ENCODE data around the gene PTPRG.

Gene PTPRG

DNA sequence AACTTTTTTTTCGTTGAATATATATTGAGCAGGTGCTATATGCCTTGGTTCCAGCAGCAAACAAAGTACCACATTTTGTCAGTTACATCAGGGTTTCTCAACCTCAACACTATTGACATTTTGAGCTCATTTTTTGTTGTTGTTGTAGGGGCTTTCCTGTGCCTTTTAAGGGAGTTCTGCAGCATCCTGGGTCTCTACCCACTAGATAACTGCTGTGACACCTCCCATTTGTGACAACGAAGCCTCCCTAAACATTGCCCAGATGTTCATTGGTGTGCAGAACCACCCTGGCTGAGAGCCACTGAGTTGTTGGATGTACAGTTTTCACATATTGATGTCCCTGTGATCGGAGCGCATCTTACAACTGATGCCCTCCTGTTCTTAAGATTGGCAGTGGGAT lies 382.6 kb downstream of the PTPRG start:
- no peak for DNase-seq

DNA sequence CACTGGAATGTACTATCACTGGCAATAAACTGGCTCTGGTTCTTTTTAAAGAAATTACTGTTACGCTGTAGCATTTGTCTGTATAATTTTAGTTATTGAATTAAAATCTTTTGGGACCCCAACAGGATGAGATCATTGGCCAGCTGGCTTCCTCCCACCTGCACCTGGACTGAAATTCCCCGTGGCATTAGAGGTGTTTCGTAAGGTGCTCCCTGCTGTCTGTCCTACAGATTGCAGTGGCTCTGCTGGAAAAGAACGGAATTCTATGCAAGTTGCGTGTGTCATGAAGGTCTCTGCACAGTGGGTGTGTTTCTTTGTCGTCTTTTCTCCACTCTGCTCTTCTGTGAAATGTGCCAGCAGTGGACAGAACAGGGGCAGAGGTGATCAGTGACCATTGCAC lies 383.4 kb downstream of the PTPRG start:
- DNase-seq = no peak

DNA sequence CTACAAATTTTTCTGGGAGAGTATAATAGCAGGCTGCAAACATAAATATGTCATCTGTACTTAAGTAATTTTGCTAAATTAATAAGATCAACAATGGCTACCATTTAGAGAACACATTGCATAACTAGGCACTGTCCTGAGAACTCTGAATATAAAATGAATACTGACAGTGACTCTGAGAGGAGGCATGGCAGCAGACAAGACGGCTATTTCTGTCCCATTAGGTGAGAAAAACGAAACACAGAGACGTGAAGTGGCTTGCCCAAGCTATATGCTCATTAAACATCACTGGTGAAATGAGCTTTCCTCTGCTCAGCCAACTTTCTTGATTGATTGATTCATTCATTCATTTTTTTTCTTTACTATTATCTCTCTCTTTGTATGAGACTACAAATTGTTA lies 384.3 kb downstream of the PTPRG start:
- DNase-seq = no peak

DNA sequence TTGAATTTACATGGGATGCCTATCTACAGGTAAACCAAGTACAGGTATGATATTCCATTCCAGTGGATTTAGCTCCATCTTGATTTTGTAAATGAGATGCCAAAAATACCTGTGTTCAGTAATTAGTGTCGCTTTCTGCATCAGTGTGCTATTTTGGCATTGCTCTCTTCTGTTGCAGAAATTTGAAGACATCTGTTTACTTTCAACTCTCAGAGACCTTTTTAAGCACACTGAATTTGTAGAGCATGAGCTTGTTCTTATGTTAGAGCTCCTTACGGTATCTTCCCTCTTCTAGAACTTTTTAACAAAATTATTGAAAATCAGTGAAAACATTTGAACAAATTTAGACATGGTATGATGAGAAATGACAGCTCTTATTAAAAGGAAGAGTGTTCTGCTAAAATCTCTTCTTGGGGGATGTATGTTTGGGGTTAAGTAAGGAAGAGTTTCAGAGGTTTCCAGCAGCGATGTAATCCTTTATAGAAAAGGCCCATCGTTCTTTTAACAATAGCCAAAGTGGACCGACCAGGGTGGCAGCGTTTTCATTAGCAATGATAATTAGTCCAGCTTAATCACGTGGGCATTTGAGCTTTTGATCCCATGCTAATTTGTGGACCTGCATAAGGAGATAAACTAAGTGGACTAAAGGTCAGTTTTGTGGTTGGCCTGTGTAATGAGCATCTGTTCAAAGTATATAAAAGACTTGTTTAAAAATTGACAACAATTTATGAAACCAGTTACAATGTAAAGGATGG lies 385.4 kb downstream of the PTPRG start:
- no peak for DNase-seq

DNA sequence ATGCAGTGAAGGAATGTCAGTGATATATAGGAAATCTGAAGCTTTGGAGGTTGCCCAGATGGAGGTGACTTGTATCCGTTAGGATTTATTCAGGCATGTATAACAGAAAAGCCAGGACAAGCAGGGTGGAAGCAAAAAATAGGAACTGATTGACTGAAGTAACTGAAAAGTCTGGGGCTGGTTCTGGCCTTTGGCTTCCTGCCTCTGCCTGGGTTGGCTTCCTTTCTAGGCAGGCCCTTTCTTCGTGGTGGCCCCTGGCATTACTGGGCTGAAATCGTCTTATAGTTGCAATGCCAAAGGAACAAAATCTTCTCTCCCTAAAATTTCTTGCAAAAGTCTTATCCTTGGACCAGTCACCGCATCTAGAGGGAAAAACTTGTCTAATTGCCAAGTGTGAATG lies 386.1 kb downstream of the PTPRG start:
- DNase-seq = no peak

DNA sequence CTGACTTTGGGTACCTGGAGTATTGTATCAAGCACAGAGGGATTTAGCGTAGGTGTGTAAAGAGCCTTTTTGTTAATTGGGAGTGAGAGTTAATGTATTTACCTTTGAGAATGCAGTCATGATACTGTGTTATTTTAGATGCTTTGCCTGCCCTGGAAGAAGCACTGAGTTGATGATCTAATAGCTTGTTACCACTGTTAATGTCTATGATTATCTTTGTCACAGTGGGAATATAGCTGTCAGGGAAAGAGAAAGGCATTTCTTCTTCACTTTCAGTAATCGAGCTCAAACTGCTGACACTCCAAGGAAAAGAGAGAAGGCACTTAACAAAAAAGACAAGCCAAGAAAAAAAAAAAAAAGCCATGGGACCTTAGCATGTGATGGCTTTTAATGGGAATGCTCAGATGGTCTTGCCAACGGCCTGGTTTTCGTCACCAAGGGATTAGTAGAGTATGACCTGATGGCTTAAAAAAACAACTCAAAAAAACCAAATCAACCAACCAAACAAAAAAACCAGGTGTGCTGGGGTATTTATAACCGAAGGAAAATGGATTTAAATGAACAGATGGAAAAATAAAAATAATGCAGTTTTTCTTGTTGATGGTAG lies 387.4 kb downstream of the PTPRG start:
- DNase-seq = no peak

DNA sequence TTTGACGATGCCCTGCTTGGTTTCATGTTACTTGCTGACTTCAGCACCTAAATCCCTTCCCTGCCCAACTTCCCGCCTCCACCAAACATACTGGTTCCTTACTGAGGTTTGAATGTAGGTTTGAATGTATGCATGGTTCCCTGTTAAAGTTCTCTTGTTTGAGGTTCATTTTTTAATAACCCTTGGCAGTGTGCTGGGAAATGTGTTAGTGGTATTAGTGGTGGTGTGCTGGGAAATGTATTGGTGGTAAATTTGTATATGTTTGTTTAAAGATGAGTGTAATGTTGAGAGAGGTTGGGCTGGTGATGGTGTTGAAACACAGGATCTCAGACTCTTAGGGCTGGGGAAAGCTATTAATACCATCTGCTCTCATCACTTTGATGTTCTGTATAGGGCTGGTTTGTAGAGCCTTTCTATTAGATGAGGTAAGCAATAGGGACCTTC lies 392.7 kb downstream of the PTPRG start:
- DNase-seq = no peak

DNA sequence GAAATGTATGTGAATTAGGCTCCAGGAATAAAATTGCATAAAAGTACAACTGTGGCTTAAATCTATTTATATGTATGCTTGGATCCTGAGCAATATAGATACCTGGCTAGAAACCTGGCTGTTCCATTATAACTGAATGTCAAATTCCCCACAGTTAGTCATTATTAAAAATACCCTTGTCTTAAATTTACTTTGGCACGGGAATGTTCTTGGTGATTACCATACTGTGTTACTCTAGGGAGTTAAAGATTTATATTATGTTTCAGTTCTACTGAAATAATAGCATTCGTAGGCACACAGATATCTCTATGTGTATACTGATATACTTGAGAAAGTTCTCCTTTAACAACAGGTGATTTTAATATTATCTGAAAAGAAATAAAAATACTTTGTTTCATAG lies 394.1 kb downstream of the PTPRG start:
- DNase-seq = no peak

DNA sequence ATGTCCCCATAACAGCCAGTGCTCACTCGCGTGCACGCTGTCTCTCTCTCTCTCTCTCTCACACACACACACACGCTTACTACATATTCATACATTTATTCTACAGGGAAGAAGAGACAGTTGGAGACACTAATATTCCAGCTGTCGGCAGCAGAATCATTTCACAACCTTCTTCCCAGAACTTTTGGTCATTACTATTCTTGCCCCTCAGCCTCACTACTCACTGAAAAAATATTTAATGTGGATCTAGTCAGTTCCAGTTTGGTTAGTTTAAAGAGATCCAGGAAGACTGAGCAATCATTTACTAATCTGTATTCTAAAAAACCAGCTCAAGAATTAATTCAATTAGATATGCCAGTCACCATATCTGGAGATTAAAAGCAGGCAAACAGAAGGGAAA lies 394.9 kb downstream of the PTPRG start:
- no peak for DNase-seq

DNA sequence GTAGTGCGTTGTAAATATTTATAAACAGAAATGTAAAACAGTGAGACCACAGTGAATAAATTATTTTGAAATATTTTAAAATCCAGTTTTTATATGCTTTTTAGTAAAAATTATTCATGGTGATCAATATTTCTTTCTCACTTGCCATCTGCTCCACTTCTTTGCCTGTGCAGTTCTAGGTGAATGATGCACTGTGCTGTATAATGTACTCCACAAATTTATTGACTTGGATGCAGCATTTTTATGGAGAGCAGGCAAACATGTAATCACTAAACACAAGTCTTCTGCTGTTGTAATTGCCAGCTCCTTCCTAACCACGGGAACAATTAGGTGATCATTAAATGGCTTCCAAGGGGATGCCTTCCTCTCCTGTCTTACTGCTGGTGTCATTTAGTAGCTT lies 395.9 kb downstream of the PTPRG start:
- no peak for DNase-seq

DNA sequence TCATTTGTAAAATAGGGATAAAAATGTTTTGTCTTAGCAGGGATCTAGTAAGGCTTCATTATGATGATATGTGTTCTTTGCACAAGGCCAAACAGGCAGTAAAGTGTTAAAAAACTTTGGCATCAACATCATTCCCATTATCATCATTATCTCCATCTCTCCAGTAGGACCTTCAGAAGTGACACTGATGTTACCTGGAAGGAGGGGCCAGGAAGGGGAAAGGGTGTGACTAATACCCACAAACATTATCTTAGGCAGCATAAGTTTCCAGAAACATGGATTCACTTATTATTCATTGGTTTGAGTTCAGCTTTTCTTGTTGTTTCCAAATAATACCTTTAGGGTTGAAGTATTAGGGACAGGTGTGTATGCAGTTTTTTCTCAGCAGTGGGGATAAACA lies 399.6 kb downstream of the PTPRG start:
- DNase-seq = no peak

DNA sequence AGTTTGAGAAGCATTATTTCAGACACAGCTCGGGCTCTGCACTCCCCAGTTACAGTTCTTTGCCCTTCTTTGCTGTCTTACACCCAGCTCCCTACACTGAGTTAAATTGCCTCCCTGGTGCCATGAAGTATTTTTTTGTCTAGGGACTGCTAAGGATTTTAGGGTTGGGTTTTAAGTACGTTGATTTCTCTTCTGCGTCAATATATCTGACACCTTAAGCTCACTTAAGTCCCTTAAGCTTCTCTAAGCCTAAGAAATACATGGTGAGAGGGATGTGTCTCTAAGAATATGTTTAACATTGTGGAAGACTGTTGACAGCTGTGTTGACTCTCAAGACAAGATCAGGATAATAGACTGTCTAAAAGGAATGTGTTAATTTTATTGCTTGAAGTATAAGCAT lies 400.5 kb downstream of the PTPRG start:
- DNase-seq = no peak

DNA sequence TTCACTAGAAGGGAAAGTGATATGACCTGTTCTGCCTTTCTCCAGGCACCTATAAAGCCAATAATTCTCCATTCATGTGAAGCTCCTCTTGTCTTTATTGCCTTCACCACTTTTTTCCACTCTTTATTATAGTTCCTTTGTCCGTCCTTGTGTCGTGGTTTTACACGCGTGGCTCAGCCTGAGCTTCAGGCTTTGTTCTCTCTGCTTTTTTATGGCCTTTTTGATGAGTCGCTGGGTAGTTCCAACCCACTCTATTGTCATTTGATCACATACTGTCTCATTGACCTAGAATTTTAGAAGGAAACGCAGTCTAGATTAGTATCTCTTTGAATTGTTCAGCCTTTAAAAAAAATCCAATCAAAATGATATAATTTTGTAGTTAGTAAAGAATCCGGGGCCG lies 403.2 kb downstream of the PTPRG start:
- DNase-seq = no peak

DNA sequence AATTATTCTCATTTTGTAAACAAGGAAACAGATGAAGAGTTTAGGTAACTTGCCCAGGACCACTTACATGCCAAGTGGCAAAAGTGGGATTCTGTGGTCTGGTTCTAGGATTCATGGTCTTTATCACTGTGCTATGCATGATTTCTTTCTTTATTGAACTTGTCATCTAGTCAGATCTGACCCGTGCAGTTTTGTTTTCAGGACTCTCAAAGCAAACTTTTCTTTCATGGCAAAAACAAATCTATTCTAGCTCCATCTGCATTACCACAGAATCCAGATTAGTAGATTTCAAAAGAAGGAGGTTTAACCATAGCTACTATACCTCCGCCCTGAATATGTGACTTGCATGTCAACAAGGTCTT lies 404.4 kb downstream of the PTPRG start:
- no peak for DNase-seq

DNA sequence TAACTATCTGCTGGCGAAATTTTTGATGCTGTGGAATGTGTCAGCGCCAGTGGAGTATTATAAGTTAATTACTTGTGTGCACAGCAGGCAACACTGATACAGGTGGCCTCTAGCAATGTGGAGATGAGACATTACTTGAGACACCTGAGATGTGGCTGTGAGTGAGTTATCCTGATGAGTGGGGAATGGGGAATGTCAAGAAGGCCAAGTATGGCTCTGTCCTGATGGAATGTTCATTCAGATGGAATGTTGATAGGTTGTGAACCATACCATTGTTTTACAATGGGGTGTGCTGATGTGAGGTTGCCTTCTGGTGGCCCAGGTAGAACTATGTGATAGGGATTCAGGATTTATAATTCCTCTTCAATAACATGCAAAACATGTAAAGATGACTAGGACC lies 404.8 kb downstream of the PTPRG start:
- DNase-seq = no peak

DNA sequence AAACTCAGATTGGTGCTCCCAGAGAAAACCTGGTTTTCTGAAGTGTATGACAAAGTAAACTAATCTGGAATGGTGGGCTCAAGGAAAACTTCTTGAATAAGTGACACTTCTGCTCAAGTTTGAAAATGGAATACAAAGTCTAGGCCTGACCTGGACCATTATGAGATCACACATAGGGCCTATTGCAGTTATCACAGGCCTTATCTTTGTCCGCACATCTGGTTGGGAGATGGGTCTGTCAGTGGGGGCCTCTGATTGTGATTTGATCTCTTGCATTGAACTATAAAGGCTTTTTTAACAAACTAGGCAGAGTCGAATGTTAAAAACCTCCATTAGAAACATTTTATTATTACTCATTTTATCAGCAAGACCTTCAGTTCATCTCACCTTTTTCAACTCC lies 405.6 kb downstream of the PTPRG start:
- DNase-seq = no peak

DNA sequence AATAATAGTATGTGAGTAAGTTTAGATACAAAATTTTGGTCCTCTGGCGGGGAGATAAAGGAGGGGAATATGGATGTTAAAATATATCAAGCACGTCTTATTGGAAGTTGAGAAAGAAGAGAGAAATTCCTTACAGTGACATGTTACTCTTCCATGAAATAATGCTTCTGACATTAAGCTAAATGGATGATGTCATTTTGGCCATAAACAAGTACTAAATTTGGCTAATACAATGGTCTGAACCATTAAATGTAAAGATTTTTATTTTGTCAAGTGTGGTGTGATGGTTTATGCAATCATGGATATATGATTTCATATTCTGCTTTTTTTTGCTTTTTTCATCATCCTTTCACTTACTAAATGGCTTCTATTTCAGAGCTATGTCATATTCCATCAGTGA lies 406.6 kb downstream of the PTPRG start:
- no peak for DNase-seq

DNA sequence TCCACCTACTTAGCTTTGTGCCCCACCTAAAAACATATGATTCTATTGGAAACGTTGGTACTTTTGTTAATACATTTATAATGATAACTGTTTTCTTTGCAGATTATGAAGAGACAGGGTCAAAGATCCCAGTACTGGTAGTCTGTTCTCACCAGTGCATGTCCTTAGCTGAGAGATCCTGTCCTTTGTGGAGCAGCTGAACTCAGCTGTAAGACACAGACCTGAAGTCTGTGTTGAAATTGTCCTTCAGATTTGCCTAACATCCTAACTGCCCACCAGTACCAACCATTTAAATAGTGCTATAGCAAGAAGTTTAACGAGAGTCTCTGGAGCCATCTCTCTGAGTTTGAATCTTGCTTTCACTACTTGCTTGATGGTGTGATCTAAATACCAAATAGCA lies 413.3 kb downstream of the PTPRG start:
- no peak for DNase-seq

DNA sequence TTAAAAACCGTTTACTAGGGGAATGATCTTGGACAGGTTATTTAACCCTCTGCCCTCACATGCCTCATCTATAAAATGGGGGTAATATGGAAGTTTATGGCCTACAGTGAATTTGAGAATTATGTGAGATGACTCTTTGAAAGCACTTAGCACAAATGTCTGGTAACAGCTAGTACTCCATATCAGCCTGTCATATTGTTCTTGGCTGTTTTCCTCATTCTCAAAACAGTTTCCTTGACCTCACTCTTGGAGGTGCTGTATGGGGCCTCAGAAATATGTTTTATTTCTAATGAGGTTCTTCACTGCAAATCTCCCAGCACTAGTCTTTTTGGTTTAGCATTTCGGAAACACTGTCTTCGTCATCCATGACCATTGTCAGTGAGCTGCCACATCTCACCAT lies 413.8 kb downstream of the PTPRG start:
- no peak for DNase-seq

DNA sequence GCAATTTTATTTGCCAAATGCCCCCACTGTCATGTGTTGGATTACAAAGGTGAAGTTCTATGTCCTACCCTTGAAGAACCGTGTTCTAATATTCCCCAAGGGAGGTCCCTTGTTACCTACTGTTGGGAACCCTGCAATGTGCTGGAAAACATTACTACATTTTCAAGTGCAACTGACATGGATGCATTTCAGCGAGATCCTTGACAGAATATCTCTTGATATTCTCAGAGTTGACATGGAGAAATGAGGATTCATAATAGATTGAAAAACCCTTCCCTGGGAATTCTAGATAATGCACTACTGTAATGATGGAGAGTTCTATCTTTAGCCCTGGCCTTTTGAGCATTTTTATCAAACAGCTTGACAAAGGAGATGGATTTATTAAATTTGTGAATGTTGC lies 414.6 kb downstream of the PTPRG start:
- no peak for DNase-seq

DNA sequence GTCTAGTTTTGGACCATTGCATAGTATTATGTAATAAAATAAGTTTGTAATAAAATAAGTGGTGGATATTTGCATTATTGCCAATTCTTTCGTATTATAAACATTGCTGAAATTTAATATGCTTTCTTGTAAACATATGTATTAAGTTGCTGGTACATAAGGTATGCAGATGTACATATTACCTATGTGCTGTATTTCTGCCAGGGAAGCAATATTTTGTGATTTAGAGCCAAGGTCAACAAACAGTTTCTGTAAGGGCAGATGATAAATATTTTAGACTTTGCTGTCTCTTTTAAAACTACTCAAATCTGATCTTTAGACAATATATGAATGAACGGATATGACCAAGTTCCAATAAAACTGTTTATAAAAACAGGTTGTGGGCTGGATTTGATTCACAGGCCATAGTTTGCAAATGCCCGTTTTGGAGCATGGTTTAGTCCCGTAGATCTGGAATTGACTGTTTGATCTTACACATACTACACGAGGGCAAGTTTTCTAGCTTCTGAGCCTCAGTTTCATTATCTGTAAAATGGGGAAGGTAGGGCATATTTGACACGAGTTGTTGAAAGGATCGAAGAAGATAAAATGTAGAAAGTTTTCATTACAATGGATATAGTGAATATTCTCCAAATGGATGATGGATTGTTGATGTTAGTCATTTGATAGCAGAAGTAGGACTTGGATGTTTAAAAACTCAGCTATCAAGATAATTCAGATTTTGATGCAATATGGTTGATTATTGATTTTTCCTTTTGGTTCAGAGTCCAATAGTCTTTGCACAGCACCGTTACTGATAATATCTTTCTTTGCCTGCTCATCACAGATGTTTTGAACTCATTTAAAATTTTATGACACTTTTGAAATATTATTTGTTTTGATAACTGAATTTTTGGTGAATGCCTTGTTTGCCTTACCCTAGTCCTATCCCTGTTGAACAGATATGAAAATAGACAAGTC lies 417.4 kb downstream of the PTPRG start:
- DNase-seq = no peak

DNA sequence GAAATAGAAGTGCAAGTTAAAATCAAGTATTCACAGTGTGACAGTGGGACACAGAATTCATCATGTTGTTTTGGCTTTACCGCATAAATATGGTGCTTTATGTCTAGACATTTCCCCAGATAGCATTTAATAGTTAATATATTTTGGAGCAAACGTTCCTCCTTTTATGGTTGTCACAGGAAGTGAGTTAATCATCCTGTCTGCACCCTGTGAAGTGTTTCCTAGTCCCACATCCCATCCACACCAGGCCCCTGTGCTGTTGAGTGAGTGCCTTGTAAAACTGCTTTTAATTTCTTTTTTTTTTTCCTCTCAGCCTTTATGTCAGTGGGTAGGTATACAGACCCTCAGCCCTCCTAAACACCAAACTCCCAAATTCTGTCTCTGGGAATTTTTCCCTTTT lies 418.3 kb downstream of the PTPRG start:
- DNase-seq = no peak

DNA sequence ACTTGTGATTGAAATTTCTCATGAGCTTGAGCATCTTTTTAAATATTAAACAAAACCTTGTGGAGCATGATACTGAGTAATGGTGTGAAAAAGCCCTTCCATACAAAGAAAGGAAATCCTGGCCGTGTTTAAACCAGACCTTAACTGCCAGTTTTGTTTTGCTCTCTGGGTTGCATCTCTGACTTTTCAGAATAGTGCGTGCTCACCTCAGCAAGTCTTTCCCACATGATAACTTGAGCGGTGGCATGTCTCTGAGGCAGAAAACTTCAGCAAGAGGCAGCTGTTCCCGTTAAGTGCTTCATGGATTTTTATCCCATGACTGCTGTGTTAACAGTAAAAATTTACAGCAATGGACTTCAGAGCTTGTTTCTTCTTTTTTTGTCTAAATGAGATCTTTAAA lies 418.7 kb downstream of the PTPRG start:
- no peak for DNase-seq

DNA sequence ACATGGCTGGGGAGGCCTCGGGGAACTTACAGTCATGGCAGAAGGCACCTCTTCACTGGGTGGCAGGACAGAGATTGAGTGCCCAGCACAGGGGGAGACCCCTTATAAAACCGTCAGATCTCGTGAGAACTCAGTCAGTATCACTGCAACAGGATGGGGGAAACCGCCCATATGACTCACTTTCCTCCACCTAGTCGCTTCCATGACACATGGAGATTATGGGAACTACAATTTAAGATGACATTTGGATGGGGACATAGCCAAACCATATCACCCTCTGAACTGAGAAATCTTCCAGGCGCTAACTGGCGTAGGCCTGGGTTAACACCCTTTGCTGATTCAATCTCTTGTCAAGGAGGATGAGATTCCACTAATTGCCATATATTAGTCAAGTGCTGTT lies 419.7 kb downstream of the PTPRG start:
- DNase-seq = no peak
